Nephron progenitor cell (in vitro differentiated cells): ENCODE results near the gene FBN3.

ENCODE experiments used
- DNase-seq: peaks from one replicate; pipeline ENCODE4 v3.0.0; 2021
- H3K27ac Mint-ChIP-seq: 2 replicates; pipeline ENCODE4 v1.8.0; 2021; ENCODE audit warnings: mild to moderate bottlenecking, moderate library complexity, mixed read lengths
- H3K27me3 Mint-ChIP-seq: 2 replicates; pipeline ENCODE4 v1.8.0; 2021; ENCODE audit warnings: mild to moderate bottlenecking, low read depth, mixed read lengths; ENCODE audit not compliant: poor library complexity
- H3K36me3 Mint-ChIP-seq: 2 replicates; pipeline ENCODE4 v1.8.0; 2021; ENCODE audit warnings: low read depth, mixed read lengths
- H3K4me1 Mint-ChIP-seq: 2 replicates; pipeline ENCODE4 v1.8.0; 2021; ENCODE audit warnings: mixed read lengths
- H3K4me3 Mint-ChIP-seq: 2 replicates; pipeline ENCODE4 v1.8.0; 2021; ENCODE audit warnings: mild to moderate bottlenecking, moderate library complexity, mixed read lengths
- H3K9me3 Mint-ChIP-seq: 2 replicates; pipeline ENCODE4 v1.8.0; 2021; ENCODE audit warnings: mild to moderate bottlenecking, moderate library complexity, mixed read lengths
- CTCF ChIP-seq: fragments of 200-600 bp; sonication (generic); IDR thresholded peaks from 2 replicates; pipeline ENCODE4 v1.5.0; 2021; ENCODE audit warnings: antibody characterized with exemption

Gene FBN3

GRCh38 chr19:8081569-8082550 is 67.5 kb downstream of the FBN3 start:
- Mint-ChIP-seq H3K27me3 (peaks cover 3% of the 10 kb centered on the region), H3K4me1 (peaks cover 14% of the 10 kb centered on the region), H3K9me3 (no peaks in the 10 kb centered on the region), H3K27ac (peak overlapping the region; percentile 81), H3K36me3 (peaks cover 49% of the 10 kb centered on the region), H3K4me3 (no peak overlapping the region)
- TF ChIP-seq CTCF: no peak
- DNase-seq: no peak

GRCh38 chr19:8080832-8081231 is 68.6 kb downstream of the FBN3 start:
- Mint-ChIP-seq H3K27ac (no peak overlapping the region), H3K27me3 (peaks cover 3% of the 10 kb centered on the region), H3K4me1 (peaks cover 14% of the 10 kb centered on the region), H3K36me3 (peaks cover 54% of the 10 kb centered on the region), H3K4me3 (no peak overlapping the region), H3K9me3 (no peaks in the 10 kb centered on the region)
- no peak for DNase-seq
- TF ChIP-seq CTCF: no peak

GRCh38 chr19:8079988-8080387 is 69.4 kb downstream of the FBN3 start:
- H3K36me3 Mint-ChIP-seq: peaks cover 62% of the 10 kb centered on the region
- peaks cover 3% of the 10 kb centered on the region for H3K27me3 Mint-ChIP-seq
- peaks cover 6% of the 10 kb centered on the region for H3K4me1 Mint-ChIP-seq
- TF ChIP-seq CTCF: no peak
- DNase-seq: no peak
- H3K9me3 Mint-ChIP-seq: peaks cover under 1% of the 10 kb centered on the region
- peak overlapping the region; percentile 88 for H3K27ac Mint-ChIP-seq
- no peak overlapping the region for H3K4me3 Mint-ChIP-seq

GRCh38 chr19:8075158-8076074 is 74.0 kb downstream of the FBN3 start:
- no peak for TF ChIP-seq CTCF
- Mint-ChIP-seq H3K9me3 (peaks cover 14% of the 10 kb centered on the region), H3K27ac (no peak overlapping the region), H3K36me3 (peaks cover 66% of the 10 kb centered on the region), H3K4me3 (no peak overlapping the region), H3K27me3 (no peaks in the 10 kb centered on the region), H3K4me1 (no peaks in the 10 kb centered on the region)
- no peak for DNase-seq

- H3K9me3 Mint-ChIP-seq: peaks cover 23% of the 10 kb centered on the region
- no peak for DNase-seq
- no peak overlapping the region for H3K27ac Mint-ChIP-seq
- H3K4me3 Mint-ChIP-seq: no peak overlapping the region
- no peak for TF ChIP-seq CTCF
- no peaks in the 10 kb centered on the region for H3K4me1 Mint-ChIP-seq
- peaks cover 66% of the 10 kb centered on the region for H3K36me3 Mint-ChIP-seq
- H3K27me3 Mint-ChIP-seq: no peaks in the 10 kb centered on the region
Measured at GRCh38 chr19:8074501-8074900, 74.9 kb downstream of the FBN3 start.
